Nephron (organoid): ENCODE measurements around the gene MRM2.
"Not testable (repeated sequence)": the region's sequence is repeated elsewhere in the genome, so short reads cannot be mapped to it uniquely, and the experiment has no call there.

Experiments
- H3K27ac Mint-ChIP-seq, 3 experiments: 2 replicates each; pipeline ENCODE4 v1.8.0; 2020; ENCODE audit warnings: mixed read lengths in 3 of 3, mild to moderate bottlenecking in 2 of 3, moderate library complexity in 1 of 3
- H3K27me3 Mint-ChIP-seq: 2 replicates; pipeline ENCODE4 v1.8.0; 2021; ENCODE audit warnings: low read depth, mild to moderate bottlenecking, moderate library complexity, mixed read lengths
- H3K36me3 Mint-ChIP-seq: 2 replicates; pipeline ENCODE4 v1.8.0; 2020; ENCODE audit warnings: low read depth, mixed read lengths
- H3K4me1 Mint-ChIP-seq: 2 replicates; pipeline ENCODE4 v1.8.0; 2020; ENCODE audit warnings: mixed read lengths
- H3K4me3 Mint-ChIP-seq, 3 experiments: 2 replicates each; pipeline ENCODE4 v1.8.0; 2020; ENCODE audit warnings: mild to moderate bottlenecking in 3 of 3, mixed read lengths in 3 of 3, moderate library complexity in 2 of 3
- H3K9me3 Mint-ChIP-seq: 2 replicates; pipeline ENCODE4 v1.8.0; 2020; ENCODE audit warnings: mixed read lengths
- TF ChIP-seq, protein P1 (sequence below), 3 experiments: fragments of 200-600 bp; sonication (generic); IDR thresholded peaks; one replicate each; pipeline ENCODE4 v1.5.0; 2021; ENCODE audit warnings: antibody characterized with exemption in 3 of 3; ENCODE audit not compliant: unreplicated experiment in 3 of 3

The MRM2 gene

DNA sequence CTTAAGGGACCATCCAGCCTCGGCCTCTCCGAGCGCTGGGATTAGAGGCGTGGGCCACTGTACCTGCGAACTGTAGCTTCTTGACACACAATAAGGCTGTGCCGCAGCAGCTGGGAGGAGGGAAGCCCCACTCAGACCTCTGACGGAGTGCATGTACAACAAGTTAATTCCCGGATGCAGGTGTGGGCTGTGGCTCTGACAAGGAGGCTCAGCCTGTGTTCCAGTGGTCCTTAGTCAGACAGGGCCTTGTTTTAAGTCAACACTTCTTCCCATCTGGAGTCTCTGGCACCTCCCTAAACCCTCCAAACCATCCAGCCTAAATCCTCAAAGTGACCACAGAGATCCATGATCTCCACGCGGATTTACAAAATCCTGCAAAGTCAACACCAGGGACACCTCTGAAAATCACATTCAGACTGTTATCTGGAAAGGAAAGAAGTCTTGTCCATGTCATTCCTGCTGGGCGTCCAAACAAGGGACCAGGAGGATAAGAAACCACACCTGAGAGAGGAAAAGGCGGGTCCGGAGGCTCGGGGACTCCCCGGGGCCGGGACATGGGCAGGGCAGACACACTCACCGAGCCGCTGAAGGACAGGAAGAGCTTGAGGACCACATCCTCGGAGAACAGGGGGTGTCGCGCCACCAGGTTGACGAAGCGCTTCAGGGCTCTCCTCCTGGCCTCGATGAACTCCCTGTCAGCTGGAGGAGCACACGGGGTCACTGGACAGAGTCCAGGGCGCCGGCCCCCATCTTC is 29.4 kb upstream of the MRM2 start:
- H3K4me3 Mint-ChIP-seq: no peak overlapping the region
- H3K27me3 Mint-ChIP-seq: no peaks in the 10 kb centered on the region
- TF ChIP-seq, protein P1, sequence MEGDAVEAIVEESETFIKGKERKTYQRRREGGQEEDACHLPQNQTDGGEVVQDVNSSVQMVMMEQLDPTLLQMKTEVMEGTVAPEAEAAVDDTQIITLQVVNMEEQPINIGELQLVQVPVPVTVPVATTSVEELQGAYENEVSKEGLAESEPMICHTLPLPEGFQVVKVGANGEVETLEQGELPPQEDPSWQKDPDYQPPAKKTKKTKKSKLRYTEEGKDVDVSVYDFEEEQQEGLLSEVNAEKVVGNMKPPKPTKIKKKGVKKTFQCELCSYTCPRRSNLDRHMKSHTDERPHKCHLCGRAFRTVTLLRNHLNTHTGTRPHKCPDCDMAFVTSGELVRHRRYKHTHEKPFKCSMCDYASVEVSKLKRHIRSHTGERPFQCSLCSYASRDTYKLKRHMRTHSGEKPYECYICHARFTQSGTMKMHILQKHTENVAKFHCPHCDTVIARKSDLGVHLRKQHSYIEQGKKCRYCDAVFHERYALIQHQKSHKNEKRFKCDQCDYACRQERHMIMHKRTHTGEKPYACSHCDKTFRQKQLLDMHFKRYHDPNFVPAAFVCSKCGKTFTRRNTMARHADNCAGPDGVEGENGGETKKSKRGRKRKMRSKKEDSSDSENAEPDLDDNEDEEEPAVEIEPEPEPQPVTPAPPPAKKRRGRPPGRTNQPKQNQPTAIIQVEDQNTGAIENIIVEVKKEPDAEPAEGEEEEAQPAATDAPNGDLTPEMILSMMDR (IDR thresholded peaks at IDR 0.05; ENCODE audit: unreplicated experiment in 3 of 3): no peak
- H3K4me1 Mint-ChIP-seq: peaks cover 13% of the 10 kb centered on the region
- peaks cover 22% of the 10 kb centered on the region for H3K36me3 Mint-ChIP-seq
- H3K9me3 Mint-ChIP-seq: no peaks in the 10 kb centered on the region
- no peak overlapping the region for H3K27ac Mint-ChIP-seq

DNA sequence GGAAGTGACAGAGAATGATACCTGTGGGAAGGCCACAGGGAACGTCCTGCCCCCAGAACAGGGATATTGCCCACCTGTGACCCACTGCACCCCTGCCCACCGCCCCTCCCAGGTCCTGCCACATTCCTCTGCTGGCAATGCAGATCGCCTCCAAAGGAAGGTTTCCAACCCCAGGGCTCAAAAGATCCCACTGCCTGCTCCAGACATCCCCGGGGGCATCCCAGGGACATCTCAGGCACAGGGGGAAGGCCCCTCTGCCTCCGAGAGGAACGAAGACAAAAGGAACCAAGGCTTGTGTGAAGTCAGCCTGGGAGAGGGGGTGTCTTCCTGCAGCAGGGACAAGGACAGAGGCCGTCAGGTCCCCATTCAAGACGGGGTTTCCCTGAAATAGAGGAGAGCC is 28.5 kb upstream of the MRM2 start:
- H3K36me3 Mint-ChIP-seq: peaks cover 25% of the 10 kb centered on the region
- H3K27me3 Mint-ChIP-seq: no peaks in the 10 kb centered on the region
- H3K4me1 Mint-ChIP-seq: peaks cover 13% of the 10 kb centered on the region
- peak overlapping the region in 1 of 3 experiments; percentile 76 for H3K27ac Mint-ChIP-seq
- TF ChIP-seq, protein P1 (IDR thresholded peaks at IDR 0.05; ENCODE audit: unreplicated experiment in 3 of 3): no peak
- no peaks in the 10 kb centered on the region for H3K9me3 Mint-ChIP-seq
- H3K4me3 Mint-ChIP-seq: no peak overlapping the region

DNA sequence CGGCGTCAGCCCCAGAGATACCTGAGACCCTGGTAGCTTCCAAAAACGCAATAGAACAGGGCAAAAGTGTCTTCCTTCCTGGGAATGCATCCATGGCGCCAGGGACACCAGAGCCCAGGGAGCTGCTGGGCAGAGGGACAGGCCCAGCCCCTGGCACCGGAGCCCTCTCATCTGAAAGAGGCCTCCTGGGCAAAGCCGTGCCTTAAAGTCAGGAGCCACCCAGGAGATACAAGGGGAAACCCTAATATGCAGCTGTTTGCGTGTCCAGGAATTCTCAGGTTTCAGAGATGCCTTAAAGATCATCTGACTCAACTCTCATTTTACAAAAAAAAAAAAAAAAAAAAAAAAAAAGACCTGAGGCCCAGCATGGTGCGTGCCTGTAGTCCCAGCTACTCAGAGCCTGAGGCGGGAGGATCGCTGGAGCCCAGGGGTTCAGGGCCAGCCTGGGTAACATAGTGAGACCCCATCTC is 28.0 kb upstream of the MRM2 start:
- peak overlapping the region; percentile 28 to 84 (median 76) for H3K27ac Mint-ChIP-seq
- H3K4me3 Mint-ChIP-seq: no peak overlapping the region
- H3K27me3 Mint-ChIP-seq: no peaks in the 10 kb centered on the region
- TF ChIP-seq, protein P1 (IDR thresholded peaks at IDR 0.05; ENCODE audit: unreplicated experiment in 3 of 3): no peak
- H3K36me3 Mint-ChIP-seq: peaks cover 27% of the 10 kb centered on the region
- H3K4me1 Mint-ChIP-seq: peaks cover 13% of the 10 kb centered on the region
- no peaks in the 10 kb centered on the region for H3K9me3 Mint-ChIP-seq

DNA sequence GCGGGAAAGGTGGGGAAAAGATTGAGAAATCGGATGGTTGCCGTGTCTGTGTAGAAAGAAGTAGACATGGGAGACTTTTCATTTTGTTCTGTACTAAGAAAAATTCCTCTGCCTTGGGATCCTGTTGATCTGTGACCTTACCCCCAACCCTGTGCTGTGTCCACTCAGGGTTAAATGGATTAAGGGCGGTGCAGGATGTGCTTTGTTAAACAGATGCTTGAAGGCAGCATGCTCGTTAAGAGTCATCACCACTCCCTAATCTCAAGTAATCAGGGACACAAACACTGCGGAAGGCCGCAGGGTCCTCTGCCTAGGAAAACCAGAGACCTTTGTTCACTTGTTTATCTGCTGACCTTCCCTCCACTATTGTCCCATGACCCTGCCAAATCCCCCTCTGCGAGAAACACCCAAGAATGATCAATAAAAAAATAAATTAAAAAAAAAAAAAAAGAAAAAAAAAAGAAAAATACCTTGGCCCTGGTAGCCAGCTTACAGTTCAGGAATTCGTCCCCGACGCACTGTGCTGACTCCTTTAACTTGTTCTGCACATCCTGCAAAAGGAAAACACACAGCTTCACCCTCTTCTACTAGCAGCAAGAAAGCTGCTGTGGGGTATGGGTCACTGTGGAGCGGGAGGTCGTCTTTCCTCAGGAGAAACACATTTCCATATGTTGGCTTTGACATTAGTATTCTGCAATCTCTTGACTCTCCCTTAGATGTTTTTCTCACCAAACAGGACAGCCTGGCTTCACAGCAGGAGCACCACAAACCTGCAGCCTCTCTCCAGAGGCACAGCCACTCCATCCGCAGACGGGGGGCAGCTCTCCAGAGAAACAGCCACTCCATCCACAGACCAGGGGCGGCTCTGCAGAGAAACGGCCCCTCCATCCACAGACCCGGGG is 27.3 kb upstream of the MRM2 start:
- H3K4me3 Mint-ChIP-seq: peak overlapping the region in 2 of 3 experiments; percentile 45 to 60
- peak overlapping the region; percentile 63 to 84 (median 76) for H3K27ac Mint-ChIP-seq
- not testable (repeated sequence) for H3K9me3 Mint-ChIP-seq, H3K27me3 Mint-ChIP-seq
- H3K4me1 Mint-ChIP-seq: peaks cover 14% of the 10 kb centered on the region
- H3K36me3 Mint-ChIP-seq: peaks cover 33% of the 10 kb centered on the region

DNA sequence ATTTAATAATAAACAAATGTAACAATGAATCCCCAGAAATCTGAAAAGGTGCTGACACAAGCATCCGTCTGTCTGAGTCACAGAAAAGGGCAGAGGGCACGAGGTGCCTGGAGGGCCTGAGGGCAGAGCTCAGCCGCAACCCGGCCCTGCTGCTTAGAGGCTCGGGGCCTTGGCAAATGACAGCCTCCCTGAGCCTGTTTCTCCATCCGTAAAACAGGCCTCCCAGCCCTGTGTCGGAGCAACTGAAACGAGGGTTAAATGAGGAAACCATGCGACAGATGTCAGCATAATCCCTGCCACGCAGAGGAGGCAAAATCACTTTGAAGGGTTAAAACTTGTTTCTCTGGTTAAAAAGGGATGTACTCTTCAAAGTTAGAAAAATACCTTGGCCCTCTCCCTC is 24.9 kb upstream of the MRM2 start:
- peaks cover 22% of the 10 kb centered on the region for H3K4me1 Mint-ChIP-seq
- H3K27me3 Mint-ChIP-seq: peaks cover under 1% of the 10 kb centered on the region
- no peak overlapping the region for H3K27ac Mint-ChIP-seq
- H3K9me3 Mint-ChIP-seq: no peaks in the 10 kb centered on the region
- H3K4me3 Mint-ChIP-seq: no peak overlapping the region
- TF ChIP-seq, protein P1 (IDR thresholded peaks at IDR 0.05; ENCODE audit: unreplicated experiment in 3 of 3): no peak
- H3K36me3 Mint-ChIP-seq: peaks cover 36% of the 10 kb centered on the region

DNA sequence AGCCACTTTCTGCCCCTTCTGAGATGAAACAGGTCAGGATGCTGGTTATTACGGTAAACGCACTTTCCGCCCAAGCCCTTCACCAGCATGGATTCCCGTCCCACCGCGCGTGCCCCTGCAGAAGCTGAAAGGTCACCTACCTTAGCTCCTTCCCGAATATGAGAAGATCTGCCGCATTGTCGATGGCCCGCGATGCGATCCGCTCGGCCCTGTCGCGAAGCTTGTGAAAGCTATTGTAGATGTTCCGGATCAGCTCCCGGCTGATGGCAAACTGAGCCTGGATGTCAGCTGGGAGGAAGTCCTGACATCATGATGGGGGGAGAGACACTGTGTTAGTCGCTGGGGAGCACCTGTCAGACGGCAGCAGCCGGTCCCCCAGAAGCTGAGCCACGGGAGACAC is 22.2 kb upstream of the MRM2 start:
- H3K9me3 Mint-ChIP-seq: no peaks in the 10 kb centered on the region
- H3K4me3 Mint-ChIP-seq: no peak overlapping the region
- peaks cover 3% of the 10 kb centered on the region for H3K27me3 Mint-ChIP-seq

More for the DNA sequence above, 22.2 kb upstream of the MRM2 start:
- Mint-ChIP-seq H3K36me3 (peaks cover 34% of the 10 kb centered on the region), H3K27ac (no peak overlapping the region), H3K4me1 (peaks cover 9% of the 10 kb centered on the region)
- TF ChIP-seq, protein P1 (IDR thresholded peaks at IDR 0.05; ENCODE audit: unreplicated experiment in 3 of 3): no peak
